Measurements from ENCODE around the gene PRMT5.

The PRMT5 gene

GRCh38 chr14:22895402-22895801, 33.8 kb downstream of the PRMT5 start:
- no peak for DNase-seq

GRCh38 chr14:22893706-22894105, 35.5 kb downstream of the PRMT5 start:
- no peak for DNase-seq

- no peak for DNase-seq
Observed at GRCh38 chr14:22892488-22892887, 36.7 kb downstream of the PRMT5 start.

GRCh38 chr14:22890416-22890815, 38.8 kb downstream of the PRMT5 start:
- no peak for DNase-seq

GRCh38 chr14:22888662-22889061, 40.5 kb downstream of the PRMT5 start:
- no peak for DNase-seq

- DNase-seq = no peak
Observed at GRCh38 chr14:22887990-22888378, 41.2 kb downstream of the PRMT5 start.

- no peak for DNase-seq
Observed at GRCh38 chr14:22887260-22887989, 41.8 kb downstream of the PRMT5 start.

GRCh38 chr14:22886500-22887259, 42.5 kb downstream of the PRMT5 start:
- DNase-seq = no peak

GRCh38 chr14:22885975-22886374, 43.2 kb downstream of the PRMT5 start:
- no peak for DNase-seq

- DNase-seq = no peak
Observed at GRCh38 chr14:22884738-22885523, 44.2 kb downstream of the PRMT5 start.

- no peak for DNase-seq
Observed at GRCh38 chr14:22884076-22884737, 45.0 kb downstream of the PRMT5 start.

GRCh38 chr14:22883173-22883976, 45.8 kb downstream of the PRMT5 start, which contains the start of gene REM2:
REM2 (plus strand) TSS chr14:22883222; CDS start chr14:22883288, 66 bp downstream.
- DNase-seq = no peak

GRCh38 chr14:22882529-22883172, 46.5 kb downstream of the PRMT5 start:
- no peak for DNase-seq

GRCh38 chr14:22882064-22882463, 47.1 kb downstream of the PRMT5 start:
- DNase-seq = no peak

GRCh38 chr14:22878271-22879246, 50.6 kb downstream of the PRMT5 start:
- no peak for DNase-seq

- no peak for DNase-seq
Observed at GRCh38 chr14:22877000-22877501, 52.1 kb downstream of the PRMT5 start.

GRCh38 chr14:22875748-22876319, 53.3 kb downstream of the PRMT5 start:
- DNase-seq = no peak

- no peak for DNase-seq
Observed at GRCh38 chr14:22875003-22875747, 54.0 kb downstream of the PRMT5 start.
